AG09309 (cell line): Measurements from ENCODE around the gene CREB3L2.

Experiments used
- DNase-seq: peaks from one replicate; pipeline ENCODE4 v3.0.0-alpha.2; 2010; ENCODE audit warnings: low read depth
- H3K4me3 ChIP-seq: 2 replicates; pipeline ENCODE4 v1.5.1; 2011; ENCODE audit warnings: mild to moderate bottlenecking, low read depth, low read length, moderate library complexity; ENCODE audit not compliant: control insufficient read depth
- TF ChIP-seq, protein P1 (sequence below): IDR thresholded peaks from 2 replicates; pipeline ENCODE4 v1.5.1; 2011; ENCODE audit warnings: mild to moderate bottlenecking, low read depth, low read length, inconsistent platforms; ENCODE audit not compliant: insufficient read depth, control insufficient read depth; ENCODE audit errors: missing control alignments

CREB3L2 gene

DNA sequence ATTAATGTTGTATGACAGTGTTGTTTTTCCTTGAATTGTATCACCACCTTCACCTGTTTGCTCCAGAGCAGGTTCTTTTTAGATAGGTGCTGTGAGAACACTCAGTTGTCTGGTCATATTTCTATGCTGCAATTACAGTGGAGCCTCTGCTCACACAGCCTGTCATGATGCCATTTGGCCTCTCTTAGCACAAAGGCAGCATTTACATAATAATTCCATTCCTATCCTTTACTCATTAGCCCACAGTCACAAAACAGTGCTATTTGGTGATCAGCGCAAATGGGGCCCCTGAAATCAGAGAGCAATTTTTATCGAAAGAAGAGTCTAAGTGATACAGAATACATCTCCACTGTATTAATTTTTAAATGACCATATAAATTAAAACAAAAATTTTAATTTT lies 141.3 kb downstream of the CREB3L2 start:
- no peak for DNase-seq
- H3K4me3 ChIP-seq = no peak overlapping the region
- TF ChIP-seq, protein P1, sequence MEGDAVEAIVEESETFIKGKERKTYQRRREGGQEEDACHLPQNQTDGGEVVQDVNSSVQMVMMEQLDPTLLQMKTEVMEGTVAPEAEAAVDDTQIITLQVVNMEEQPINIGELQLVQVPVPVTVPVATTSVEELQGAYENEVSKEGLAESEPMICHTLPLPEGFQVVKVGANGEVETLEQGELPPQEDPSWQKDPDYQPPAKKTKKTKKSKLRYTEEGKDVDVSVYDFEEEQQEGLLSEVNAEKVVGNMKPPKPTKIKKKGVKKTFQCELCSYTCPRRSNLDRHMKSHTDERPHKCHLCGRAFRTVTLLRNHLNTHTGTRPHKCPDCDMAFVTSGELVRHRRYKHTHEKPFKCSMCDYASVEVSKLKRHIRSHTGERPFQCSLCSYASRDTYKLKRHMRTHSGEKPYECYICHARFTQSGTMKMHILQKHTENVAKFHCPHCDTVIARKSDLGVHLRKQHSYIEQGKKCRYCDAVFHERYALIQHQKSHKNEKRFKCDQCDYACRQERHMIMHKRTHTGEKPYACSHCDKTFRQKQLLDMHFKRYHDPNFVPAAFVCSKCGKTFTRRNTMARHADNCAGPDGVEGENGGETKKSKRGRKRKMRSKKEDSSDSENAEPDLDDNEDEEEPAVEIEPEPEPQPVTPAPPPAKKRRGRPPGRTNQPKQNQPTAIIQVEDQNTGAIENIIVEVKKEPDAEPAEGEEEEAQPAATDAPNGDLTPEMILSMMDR = no peak

DNA sequence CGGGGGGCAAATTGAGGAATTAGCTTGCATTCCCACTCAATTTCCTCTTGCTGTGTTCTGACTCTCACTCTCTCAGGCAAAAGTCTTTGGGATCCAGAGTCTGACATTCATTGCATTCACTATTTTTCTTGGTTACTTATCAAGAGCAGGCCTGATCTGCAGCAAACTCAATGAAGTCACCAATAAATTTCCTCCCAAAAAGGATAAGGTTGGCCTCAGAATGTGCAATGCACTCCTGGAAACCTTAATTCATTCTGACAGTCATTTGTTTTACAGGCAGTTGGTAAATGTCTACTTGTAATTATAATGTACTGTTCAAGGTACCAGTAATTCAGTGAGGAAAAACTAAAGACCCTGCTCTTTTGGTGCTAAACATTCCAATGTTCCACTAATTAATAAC lies 148.8 kb downstream of the CREB3L2 start:
- no peak for DNase-seq
- TF ChIP-seq, protein P1 = no peak
- H3K4me3 ChIP-seq = no peak overlapping the region

DNA sequence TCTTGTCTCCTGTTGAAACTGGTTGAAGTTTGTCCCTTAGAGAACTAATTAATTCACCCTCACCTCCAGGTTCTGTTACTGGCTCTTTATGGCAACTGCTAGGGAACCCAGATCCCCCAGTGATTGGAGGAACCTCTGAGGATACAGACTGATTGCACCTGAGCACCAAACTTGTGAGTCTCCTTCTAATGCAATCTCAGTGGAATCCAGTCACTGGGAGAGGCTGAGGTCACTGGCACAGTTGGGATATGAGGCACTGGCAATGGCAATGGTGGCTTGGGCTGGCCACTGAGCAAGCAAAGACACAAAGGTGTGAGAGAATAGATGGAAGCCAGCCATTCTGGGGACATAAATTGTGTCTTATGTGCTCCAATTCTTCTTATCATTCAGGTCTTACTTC lies 149.8 kb downstream of the CREB3L2 start:
- no peak overlapping the region for H3K4me3 ChIP-seq
- no peak for DNase-seq
- TF ChIP-seq, protein P1 = no peak

DNA sequence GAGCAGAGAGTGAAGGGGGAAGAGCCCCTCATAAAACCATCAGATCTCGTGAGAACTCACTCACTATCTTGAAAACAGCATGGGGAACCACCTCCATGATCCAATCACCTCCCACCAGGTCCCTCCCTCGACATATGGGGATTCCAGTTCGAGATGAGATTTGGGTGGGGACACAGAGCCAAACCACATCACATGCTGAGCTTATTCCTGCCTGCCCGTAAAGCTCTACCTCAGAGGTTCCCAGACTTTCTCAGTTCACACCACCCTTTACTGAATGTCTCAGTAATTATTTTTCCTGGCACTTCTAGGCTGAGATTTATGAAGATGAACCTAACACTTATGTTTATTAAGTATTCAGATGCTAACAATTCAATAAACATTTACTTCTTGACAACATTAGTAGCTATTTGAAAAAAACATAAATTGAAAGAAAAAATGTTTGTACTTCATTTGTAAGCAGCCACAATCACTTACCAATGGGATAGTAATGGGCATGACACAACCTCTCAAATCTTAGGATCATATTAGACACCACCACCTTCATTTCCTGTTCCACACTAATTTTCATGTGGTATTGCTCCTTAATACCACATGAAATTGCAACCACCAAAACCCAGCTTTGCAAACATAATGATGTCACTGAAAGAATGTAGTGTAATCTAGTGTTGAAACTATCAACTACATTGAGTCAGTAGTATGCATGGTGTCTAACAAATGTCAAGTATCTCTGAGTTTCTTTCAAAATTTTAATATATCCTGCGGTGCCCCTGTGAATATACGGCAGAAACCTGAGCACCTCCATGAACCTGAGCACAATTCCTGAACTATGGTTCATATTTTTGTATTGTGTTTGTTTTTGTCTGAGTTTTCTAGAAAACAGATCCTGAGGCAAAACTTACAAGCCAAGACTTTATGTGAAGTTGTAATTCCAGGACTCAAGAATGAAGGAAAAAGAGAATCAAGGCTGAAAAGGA lies 150.6 kb downstream of the CREB3L2 start:
- TF ChIP-seq, protein P1 = no peak
- no peak overlapping the region for H3K4me3 ChIP-seq
- no peak for DNase-seq

DNA sequence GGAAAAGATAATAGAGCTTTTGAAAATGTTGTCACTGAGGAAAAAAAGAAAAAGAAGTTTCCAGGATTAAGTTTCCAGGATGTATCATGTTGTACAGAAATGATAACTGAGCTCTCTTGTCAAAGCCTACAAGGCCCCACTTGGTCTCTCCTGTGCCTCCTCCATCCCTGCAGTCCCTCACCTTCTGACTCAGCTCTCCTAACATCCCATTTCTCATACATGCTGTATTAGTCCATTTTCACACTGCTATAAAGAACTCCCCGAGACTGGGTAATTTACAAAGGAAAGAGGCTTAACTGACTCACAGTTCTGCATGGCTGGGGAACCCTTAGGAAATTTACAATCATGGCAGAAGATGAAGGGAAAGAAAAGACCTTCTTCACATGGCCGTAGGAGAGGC lies 151.3 kb downstream of the CREB3L2 start:
- H3K4me3 ChIP-seq = no peak overlapping the region
- no peak for DNase-seq
- TF ChIP-seq, protein P1 = no peak

DNA sequence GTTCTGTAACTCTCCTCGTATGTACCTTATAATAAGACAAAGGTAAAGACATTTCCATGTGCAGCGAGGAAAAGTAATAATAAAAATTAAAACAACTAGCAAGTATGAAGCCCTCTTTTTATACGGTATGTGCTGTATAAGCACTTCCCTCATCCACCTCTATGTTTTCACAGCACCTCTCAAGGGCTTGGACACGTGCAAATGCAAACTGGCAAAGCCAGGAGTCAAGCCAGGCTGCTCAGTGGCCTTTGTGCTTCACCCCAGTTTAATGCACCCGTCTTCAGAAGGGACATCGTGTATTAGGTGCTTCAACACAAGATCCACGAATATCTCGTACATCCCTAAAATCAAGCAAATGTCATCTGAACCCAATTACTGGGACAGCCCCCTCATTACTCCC lies 153.8 kb downstream of the CREB3L2 start:
- H3K4me3 ChIP-seq = no peak overlapping the region
- TF ChIP-seq, protein P1 = no peak
- DNase-seq = no peak
